Nephron progenitor cell (in vitro differentiated cells): ENCODE results near the gene CRABP1.

ENCODE experiments used
- DNase-seq: peaks from one replicate; pipeline ENCODE4 v3.0.0; 2021
- H3K27ac Mint-ChIP-seq: 2 replicates; pipeline ENCODE4 v1.8.0; 2021; ENCODE audit warnings: mild to moderate bottlenecking, moderate library complexity, mixed read lengths
- H3K27me3 Mint-ChIP-seq: 2 replicates; pipeline ENCODE4 v1.8.0; 2021; ENCODE audit warnings: mild to moderate bottlenecking, low read depth, mixed read lengths; ENCODE audit not compliant: poor library complexity
- H3K36me3 Mint-ChIP-seq: 2 replicates; pipeline ENCODE4 v1.8.0; 2021; ENCODE audit warnings: low read depth, mixed read lengths
- H3K4me1 Mint-ChIP-seq: 2 replicates; pipeline ENCODE4 v1.8.0; 2021; ENCODE audit warnings: mixed read lengths
- H3K4me3 Mint-ChIP-seq: 2 replicates; pipeline ENCODE4 v1.8.0; 2021; ENCODE audit warnings: mild to moderate bottlenecking, moderate library complexity, mixed read lengths
- H3K9me3 Mint-ChIP-seq: 2 replicates; pipeline ENCODE4 v1.8.0; 2021; ENCODE audit warnings: mild to moderate bottlenecking, moderate library complexity, mixed read lengths
- CTCF ChIP-seq: fragments of 200-600 bp; sonication (generic); IDR thresholded peaks from 2 replicates; pipeline ENCODE4 v1.5.0; 2021; ENCODE audit warnings: antibody characterized with exemption

Gene CRABP1

DNA sequence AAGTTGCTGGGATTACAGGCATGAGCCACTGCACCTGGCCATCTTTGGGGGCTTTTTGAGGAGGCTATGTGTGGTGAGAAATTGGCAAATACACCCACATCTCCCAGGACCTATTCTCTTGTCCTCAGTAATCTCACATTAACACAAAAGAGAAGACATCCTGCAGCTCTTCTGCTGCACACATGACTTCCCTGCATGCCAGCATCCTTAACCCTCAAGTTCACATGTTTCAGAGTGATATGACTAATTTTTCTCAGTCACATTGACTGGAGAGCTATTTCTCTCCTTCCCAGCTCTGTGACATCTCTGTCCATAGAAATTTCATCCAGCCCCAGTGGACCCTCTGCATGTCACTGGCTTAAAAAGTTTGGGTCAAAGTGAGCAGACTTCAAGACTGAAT, 38.8 kb upstream of the CRABP1 start:
- Mint-ChIP-seq H3K27me3 (peaks cover 57% of the 10 kb centered on the region), H3K27ac (no peak overlapping the region), H3K4me3 (peak overlapping the region; percentile 52)

GRCh38 chr15:78301828-78302227, 38.3 kb upstream of the CRABP1 start:
- H3K9me3 Mint-ChIP-seq: no peaks in the 10 kb centered on the region
- no peak overlapping the region for H3K27ac Mint-ChIP-seq
- no peaks in the 10 kb centered on the region for H3K36me3 Mint-ChIP-seq
- no peak for TF ChIP-seq CTCF
- DNase-seq: no peak
- H3K4me3 Mint-ChIP-seq: no peak overlapping the region
- peaks cover 30% of the 10 kb centered on the region for H3K4me1 Mint-ChIP-seq
- peaks cover 62% of the 10 kb centered on the region for H3K27me3 Mint-ChIP-seq

More for the DNA sequence above, 38.8 kb upstream of the CRABP1 start:
- no peak for TF ChIP-seq CTCF
- H3K9me3 Mint-ChIP-seq: no peaks in the 10 kb centered on the region
- no peak for DNase-seq
- no peaks in the 10 kb centered on the region for H3K36me3 Mint-ChIP-seq
- peaks cover 30% of the 10 kb centered on the region for H3K4me1 Mint-ChIP-seq

- H3K27me3 Mint-ChIP-seq: peaks cover 64% of the 10 kb centered on the region
- no peaks in the 10 kb centered on the region for H3K9me3 Mint-ChIP-seq
- H3K4me1 Mint-ChIP-seq: peaks cover 29% of the 10 kb centered on the region
- H3K27ac Mint-ChIP-seq: no peak overlapping the region
- no peak overlapping the region for H3K4me3 Mint-ChIP-seq
- TF ChIP-seq CTCF: no peak
- DNase-seq: no peak
- H3K36me3 Mint-ChIP-seq: no peaks in the 10 kb centered on the region
Observed at GRCh38 chr15:78302579-78303312, 37.4 kb upstream of the CRABP1 start.

DNA sequence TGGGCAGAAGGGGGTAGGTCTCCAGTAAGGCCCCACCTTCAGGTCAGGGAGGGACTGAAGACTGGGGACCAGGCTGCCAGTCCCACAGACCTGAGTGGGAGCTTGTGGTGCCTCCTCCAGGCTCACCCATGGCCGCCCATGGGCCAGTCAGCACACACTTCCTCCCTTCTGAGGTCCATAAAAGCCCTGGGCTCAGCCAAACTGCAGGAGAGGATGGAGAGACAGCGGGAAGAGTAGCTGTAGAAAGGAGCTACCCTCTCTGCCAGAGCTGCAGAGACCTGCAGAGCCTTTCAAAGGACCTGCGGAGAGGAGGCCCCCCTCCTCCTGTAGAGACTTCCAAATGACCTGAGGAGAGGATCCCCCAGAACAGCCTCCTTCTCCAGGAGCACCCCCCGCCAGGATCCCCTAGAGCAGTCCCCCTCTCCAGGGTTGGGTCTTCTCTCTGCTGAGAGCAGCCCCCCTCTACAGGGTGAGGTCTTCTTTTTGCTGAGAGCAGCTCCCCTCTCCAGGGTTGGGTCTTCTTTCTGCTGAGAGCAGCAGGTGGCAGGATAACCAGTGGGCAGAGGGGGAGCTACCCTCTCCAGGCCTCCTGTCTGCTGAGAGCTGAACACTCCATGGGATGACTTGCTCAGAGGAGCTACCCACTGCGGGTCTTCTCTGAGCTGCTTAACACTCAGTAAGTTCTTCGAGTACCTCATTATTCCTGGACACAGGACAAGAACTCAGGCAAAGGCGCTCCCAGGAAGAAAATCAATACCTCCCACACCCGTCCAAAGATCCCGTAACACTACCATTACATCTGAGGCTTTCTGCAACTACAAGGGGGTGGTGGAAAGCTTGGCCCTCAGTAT, 35.7 kb upstream of the CRABP1 start:
- Mint-ChIP-seq H3K27me3 (peaks cover 80% of the 10 kb centered on the region), H3K9me3 (no peaks in the 10 kb centered on the region), H3K4me1 (peaks cover 12% of the 10 kb centered on the region), H3K36me3 (no peaks in the 10 kb centered on the region), H3K27ac (no peak overlapping the region), H3K4me3 (no peak overlapping the region)
- no peak for TF ChIP-seq CTCF
- DNase-seq: no peak

DNA sequence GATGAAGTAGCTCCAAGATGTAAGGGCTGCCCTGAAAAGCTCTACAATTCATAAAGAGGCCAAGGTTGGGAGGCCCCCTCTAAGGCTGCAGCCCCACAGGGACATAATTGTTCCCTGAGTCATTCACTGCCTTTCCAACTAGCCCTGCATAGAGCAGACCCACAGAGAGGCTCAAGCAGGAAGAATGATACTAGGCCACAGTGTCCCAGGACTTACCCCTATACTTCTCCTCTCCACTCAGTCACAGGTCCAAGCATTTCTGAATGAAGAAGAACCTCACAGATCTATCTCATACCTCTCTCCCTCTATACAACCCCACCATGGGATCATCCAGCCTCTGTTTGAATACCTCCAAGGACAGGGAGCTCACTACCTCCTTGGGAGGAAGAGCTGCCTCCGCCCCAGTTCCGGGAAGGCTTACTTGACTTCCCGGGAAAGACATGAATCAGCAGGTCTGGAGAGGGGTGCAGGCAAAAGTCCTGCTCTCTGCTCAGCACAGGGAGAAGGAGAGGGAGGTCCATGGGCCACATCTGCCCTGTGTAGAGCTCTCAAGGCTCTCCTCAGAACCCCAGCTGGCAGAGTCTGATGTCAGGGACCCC, 33.9 kb upstream of the CRABP1 start:
- H3K4me1 Mint-ChIP-seq: peaks cover 7% of the 10 kb centered on the region

More for the DNA sequence above, 33.9 kb upstream of the CRABP1 start:
- Mint-ChIP-seq H3K4me3 (no peak overlapping the region), H3K27me3 (peaks cover 81% of the 10 kb centered on the region), H3K36me3 (no peaks in the 10 kb centered on the region), H3K27ac (no peak overlapping the region), H3K9me3 (no peaks in the 10 kb centered on the region)
- no peak for TF ChIP-seq CTCF
- no peak for DNase-seq
